ENCODE results near the gene GPD2. TPM values are rescaled to one million over a fixed set of nuclear protein-coding genes. Genes with fewer than 3 reads are reported as not detected.
A peak's percentile ranks its signal among the peaks of the same experiment; 100 is the strongest.

The GPD2 gene
- total RNA-seq, 2 donors from 2014 or later, result 61.1 to 76.2 TPM

GRCh38 chr2:156459720-156460119 is 23.5 kb downstream of the GPD2 start:
- Histone ChIP-seq H3K27ac (no peak overlapping the region), H3K36me3 (no peaks in the 10 kb centered on the region), H3K4me3 (no peak overlapping the region), H3K9ac (ENCODE audit: low read depth in 2 of 2, low read length in 2 of 2) (no peak overlapping the region), H3K4me1 (no peaks in the 10 kb centered on the region), H3K9me3 (no peaks in the 10 kb centered on the region), H3K27me3 (no peaks in the 10 kb centered on the region)
- no peak for DNase-seq
- intact Hi-C loops (cut with DNase I), result no loop called here
- TF ChIP-seq CTCF (IDR thresholded peaks at IDR 0.05), result no peak

- no peak overlapping the region for H3K4me3 ChIP-seq
- H3K27ac ChIP-seq, result no peak overlapping the region
- no peak overlapping the region for H3K9ac ChIP-seq (ENCODE audit: low read depth in 2 of 2, low read length in 2 of 2)
- DNase-seq, result no peak
- intact Hi-C loops (cut with DNase I), result no loop called here
- H3K4me1 ChIP-seq, result peaks cover 10% of the 10 kb centered on the region
- H3K36me3 ChIP-seq, result no peaks in the 10 kb centered on the region
- no peaks in the 10 kb centered on the region for H3K27me3 ChIP-seq
- H3K9me3 ChIP-seq, result no peaks in the 10 kb centered on the region
- no peak for TF ChIP-seq CTCF (IDR thresholded peaks at IDR 0.05)
These were observed 27.9 kb downstream of the GPD2 start for GRCh38 chr2:156464106-156464505.

GRCh38 chr2:156465573-156465972 is 29.4 kb downstream of the GPD2 start:
- intact Hi-C loops (cut with DNase I), result no loop called here
- DNase-seq, result no peak
- Histone ChIP-seq H3K27me3 (no peaks in the 10 kb centered on the region), H3K27ac (peak overlapping the region; percentile 24), H3K36me3 (no peaks in the 10 kb centered on the region), H3K9me3 (no peaks in the 10 kb centered on the region), H3K4me3 (no peak overlapping the region), H3K9ac (ENCODE audit: low read depth in 2 of 2, low read length in 2 of 2) (no peak overlapping the region), H3K4me1 (peaks cover 10% of the 10 kb centered on the region)
- TF ChIP-seq CTCF (IDR thresholded peaks at IDR 0.05), result no peak

- Histone ChIP-seq H3K27ac (peak overlapping the region; percentile 72), H3K4me3 (no peak overlapping the region), H3K36me3 (no peaks in the 10 kb centered on the region), H3K4me1 (peaks cover 10% of the 10 kb centered on the region), H3K27me3 (no peaks in the 10 kb centered on the region), H3K9ac (ENCODE audit: low read depth in 2 of 2, low read length in 2 of 2) (no peak overlapping the region), H3K9me3 (no peaks in the 10 kb centered on the region)
- DNase-seq, result peak; percentile 75
- no peak for TF ChIP-seq CTCF (IDR thresholded peaks at IDR 0.05)
- intact Hi-C loops (cut with DNase I), result no loop called here
These were observed 30.7 kb downstream of the GPD2 start for GRCh38 chr2:156466739-156467405.

GRCh38 chr2:156470975-156471583 is 34.9 kb downstream of the GPD2 start:
- Histone ChIP-seq H3K4me1 (peaks cover 10% of the 10 kb centered on the region), H3K9me3 (no peaks in the 10 kb centered on the region), H3K27ac (no peak overlapping the region), H3K9ac (ENCODE audit: low read depth in 2 of 2, low read length in 2 of 2) (no peak overlapping the region), H3K27me3 (no peaks in the 10 kb centered on the region), H3K4me3 (no peak overlapping the region), H3K36me3 (no peaks in the 10 kb centered on the region)
- no peak for TF ChIP-seq CTCF (IDR thresholded peaks at IDR 0.05)
- intact Hi-C loops (cut with DNase I), result no loop called here
- no peak for DNase-seq

All from colonic mucosa (tissue), 4 donors.